ENCODE measurements around the gene WDR93. TPM values are rescaled to one million over a fixed set of nuclear protein-coding genes. Genes with fewer than 3 reads are reported as not detected.
"Not testable (repeated sequence)": the region's sequence is repeated elsewhere in the genome, so short reads cannot be mapped to it uniquely, and the experiment has no call there.

Gene WDR93
- total RNA-seq, 4 donors from 2014 or later = 1.5 TPM; not detected in 3

- no peaks in the 10 kb centered on the region for H3K9me3 ChIP-seq
- no peaks in the 10 kb centered on the region for H3K4me1 ChIP-seq
- no peaks in the 10 kb centered on the region for H3K27me3 ChIP-seq
- intact Hi-C loops (cut with DNase I; ENCODE audit: low total_unique reads) = no loop called here
- DNase-seq = no peak
- H3K36me3 ChIP-seq = no peaks in the 10 kb centered on the region
- H3K27ac ChIP-seq = no peak overlapping the region
- no peak overlapping the region for H3K4me3 ChIP-seq
- no peak for TF ChIP-seq POLR2A (IDR thresholded peaks at IDR 0.05)
- TF ChIP-seq CTCF (IDR thresholded peaks at IDR 0.05) = no peak
Observed at GRCh38 chr15:89685995-89686394, 4.6 kb upstream of the WDR93 start.

GRCh38 chr15:89686522-89686921 lies 4.1 kb upstream of the WDR93 start:
- Histone ChIP-seq H3K27ac (no peak overlapping the region), H3K36me3 (no peaks in the 10 kb centered on the region), H3K27me3 (no peaks in the 10 kb centered on the region), H3K4me3 (no peak overlapping the region), H3K4me1 (no peaks in the 10 kb centered on the region), H3K9me3 (no peaks in the 10 kb centered on the region)
- intact Hi-C loops (cut with DNase I; ENCODE audit: low total_unique reads) = no loop called here
- no peak for DNase-seq
- TF ChIP-seq POLR2A (IDR thresholded peaks at IDR 0.05) = no peak
- TF ChIP-seq CTCF (IDR thresholded peaks at IDR 0.05) = no peak

- H3K36me3 ChIP-seq; H3K27me3 ChIP-seq; H3K4me1 ChIP-seq; DNase-seq; H3K9me3 ChIP-seq; intact Hi-C loops (cut with DNase I; ENCODE audit: low total_unique reads): not testable (repeated sequence)
- Histone ChIP-seq H3K4me3 (peak overlapping the region; percentile 68 to 77), H3K27ac (peak overlapping the region in 1 of 2 donors; percentile 29)
Observed at GRCh38 chr15:89689930-89690275, 708 bp upstream of the WDR93 start.

GRCh38 chr15:89693091-89693490 lies 2.5 kb downstream of the WDR93 start:
- no peaks in the 10 kb centered on the region for H3K9me3 ChIP-seq
- TF ChIP-seq POLR2A (IDR thresholded peaks at IDR 0.05) = no peak
- no peak for TF ChIP-seq CTCF (IDR thresholded peaks at IDR 0.05)
- DNase-seq = no peak
- intact Hi-C loops (cut with DNase I; ENCODE audit: low total_unique reads) = no loop called here
- H3K27ac ChIP-seq = no peak overlapping the region
- H3K4me1 ChIP-seq = no peaks in the 10 kb centered on the region
- no peaks in the 10 kb centered on the region for H3K36me3 ChIP-seq
- H3K27me3 ChIP-seq = no peaks in the 10 kb centered on the region
- H3K4me3 ChIP-seq = no peak overlapping the region

GRCh38 chr15:89693696-89694095 lies 3.1 kb downstream of the WDR93 start:
- intact Hi-C loops (cut with DNase I; ENCODE audit: low total_unique reads) = no loop called here
- no peaks in the 10 kb centered on the region for H3K27me3 ChIP-seq
- no peak for TF ChIP-seq CTCF (IDR thresholded peaks at IDR 0.05)
- TF ChIP-seq POLR2A (IDR thresholded peaks at IDR 0.05) = no peak

GRCh38 chr15:89695198-89695597 lies 4.6 kb downstream of the WDR93 start:
- H3K27me3 ChIP-seq = no peaks in the 10 kb centered on the region
- no peaks in the 10 kb centered on the region for H3K9me3 ChIP-seq
- no peaks in the 10 kb centered on the region for H3K4me1 ChIP-seq
- no peak overlapping the region for H3K27ac ChIP-seq
- no peak for DNase-seq
- H3K4me3 ChIP-seq = no peak overlapping the region
- TF ChIP-seq POLR2A (IDR thresholded peaks at IDR 0.05) (no peak), CTCF (IDR thresholded peaks at IDR 0.05) (no peak)
- intact Hi-C loops (cut with DNase I; ENCODE audit: low total_unique reads) = no loop called here
- no peaks in the 10 kb centered on the region for H3K36me3 ChIP-seq

More at GRCh38 chr15:89693696-89694095, 3.1 kb downstream of the WDR93 start:
- Histone ChIP-seq H3K9me3 (no peaks in the 10 kb centered on the region), H3K27ac (no peak overlapping the region), H3K36me3 (no peaks in the 10 kb centered on the region), H3K4me1 (no peaks in the 10 kb centered on the region), H3K4me3 (no peak overlapping the region)
- no peak for DNase-seq

All from uterus (tissue), 4 donors.